ENCODE measurements around the gene FNDC3B. TPM values are rescaled to one million over a fixed set of nuclear protein-coding genes. Genes with fewer than 3 reads are reported as not detected.

The FNDC3B gene
- total RNA-seq, 4 donors from 2014 or later = 114 to 217 (median 164) TPM

- no peak for DNase-seq (ENCODE audit: low spot score)
- peak; percentile 43 for ATAC-seq (ENCODE audit: low FRiP score)
- no peak for TF ChIP-seq CTCF (IDR thresholded peaks at IDR 0.05)
Measured at GRCh38 chr3:172357850-172358754, 318.7 kb downstream of the FNDC3B start.

GRCh38 chr3:172359231-172359630 is 319.9 kb downstream of the FNDC3B start:
- TF ChIP-seq CTCF (IDR thresholded peaks at IDR 0.05) = no peak
- no peak for DNase-seq (ENCODE audit: low spot score)
- ATAC-seq (ENCODE audit: low FRiP score) = no peak

- TF ChIP-seq CTCF (IDR thresholded peaks at IDR 0.05) = no peak
- DNase-seq (ENCODE audit: low spot score) (no peak), ATAC-seq (ENCODE audit: low FRiP score) (no peak)
Measured at GRCh38 chr3:172359996-172360395, 320.6 kb downstream of the FNDC3B start.

- TF ChIP-seq CTCF (IDR thresholded peaks at IDR 0.05) = no peak
- ATAC-seq (ENCODE audit: low FRiP score) = no peak
- DNase-seq (ENCODE audit: low spot score) = no peak
Measured at GRCh38 chr3:172362583-172362982, 323.2 kb downstream of the FNDC3B start.

- TF ChIP-seq CTCF (IDR thresholded peaks at IDR 0.05) = no peak
- ATAC-seq (ENCODE audit: low FRiP score) (no peak), DNase-seq (ENCODE audit: low spot score) (no peak)
Measured at GRCh38 chr3:172364374-172365027, 325.1 kb downstream of the FNDC3B start.

GRCh38 chr3:172365028-172365567 is 325.7 kb downstream of the FNDC3B start:
- no peak for ATAC-seq (ENCODE audit: low FRiP score)

More at GRCh38 chr3:172365028-172365567, 325.7 kb downstream of the FNDC3B start:
- no peak for DNase-seq (ENCODE audit: low spot score)
- no peak for TF ChIP-seq CTCF (IDR thresholded peaks at IDR 0.05)

Data from omental fat pad (tissue), 4 donors.